Fibroblast of skin of left quadriceps (primary cell): ENCODE measurements around the gene CRB1.
"Not testable (repeated sequence)": the region's sequence is repeated elsewhere in the genome, so short reads cannot be mapped to it uniquely, and the experiment has no call there.

ENCODE experiments used
- DNase-seq, 2 experiments: peaks; one replicate each; pipeline ENCODE4 v3.0.0-alpha.2; 2013; ENCODE audit warnings: low read depth in 2 of 2

The CRB1 gene

DNA sequence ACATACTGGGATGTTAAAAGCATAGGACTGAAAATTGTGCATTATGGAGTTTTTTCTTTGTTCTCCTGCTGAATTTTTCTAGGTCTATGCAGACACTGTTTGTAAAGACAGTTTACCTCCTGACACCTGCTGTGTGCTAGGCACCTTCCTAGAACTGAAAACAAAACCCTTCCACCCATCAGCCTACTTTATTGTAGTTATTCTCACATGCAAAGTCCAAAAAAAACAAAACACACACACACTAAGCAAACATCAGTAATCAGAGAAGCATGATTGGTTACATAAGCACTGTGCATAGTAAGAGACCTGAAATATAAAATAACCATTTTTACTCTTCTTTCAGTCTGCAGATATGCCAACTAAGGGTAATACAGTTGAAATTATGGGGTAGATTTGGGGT is 195.1 kb downstream of the CRB1 start:
- no peak for DNase-seq

DNA sequence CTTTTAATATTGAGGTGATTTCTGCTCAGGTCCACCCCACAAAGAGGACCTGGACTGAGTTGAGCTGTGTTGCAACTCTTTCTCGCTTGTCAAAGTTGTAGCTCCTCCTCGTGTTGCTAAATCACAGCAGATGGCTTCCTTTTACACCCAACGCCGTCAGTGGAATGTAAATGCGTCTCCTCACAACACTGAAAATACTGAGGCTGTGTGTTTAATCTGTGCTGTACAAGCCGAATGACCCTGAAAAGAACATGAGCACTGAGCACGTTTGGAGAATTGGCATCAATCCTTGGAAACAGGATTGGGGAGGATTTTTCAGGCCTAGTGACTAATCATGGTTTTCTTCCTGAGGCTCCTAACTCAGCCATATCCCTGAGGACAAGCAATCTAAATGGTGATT is 196.0 kb downstream of the CRB1 start:
- DNase-seq: peak; percentile 85 to 88

DNA sequence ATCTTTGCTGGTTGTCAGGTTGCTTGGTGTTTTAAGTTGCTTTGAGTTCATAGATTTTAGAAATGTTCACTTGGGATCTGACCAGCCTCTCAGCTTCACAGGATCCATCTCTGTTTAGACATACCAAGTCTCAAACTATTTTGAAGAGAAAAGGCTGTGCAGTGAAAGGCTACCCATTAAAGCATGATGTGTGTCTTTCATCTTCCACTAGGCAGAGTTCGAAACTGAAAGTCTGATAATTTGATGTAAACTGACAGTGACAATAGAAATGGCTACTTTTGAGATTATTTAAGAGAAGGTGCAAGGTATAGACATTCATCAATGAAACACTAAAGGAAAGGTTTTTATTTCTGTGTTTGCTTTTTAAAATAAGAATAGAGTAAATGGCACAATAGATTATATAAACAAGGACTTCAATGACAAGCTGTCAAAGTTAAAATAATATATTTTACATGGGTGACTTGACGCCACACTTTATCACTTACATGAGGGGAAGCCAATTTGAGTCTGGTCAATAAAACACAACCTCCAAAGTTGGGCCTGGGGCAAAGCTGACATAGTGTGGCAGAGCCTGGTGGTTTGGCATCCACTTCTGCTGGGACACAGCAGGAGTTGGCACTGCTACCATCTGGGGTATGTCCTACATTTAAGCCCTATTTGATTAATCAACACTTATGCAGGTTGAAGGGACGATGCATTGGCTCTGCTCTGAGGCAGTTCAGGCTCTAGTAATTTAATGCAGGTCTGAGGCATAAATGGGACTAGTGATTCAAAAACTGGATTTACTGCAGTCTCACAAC is 197.7 kb downstream of the CRB1 start:
- no peak for DNase-seq

DNA sequence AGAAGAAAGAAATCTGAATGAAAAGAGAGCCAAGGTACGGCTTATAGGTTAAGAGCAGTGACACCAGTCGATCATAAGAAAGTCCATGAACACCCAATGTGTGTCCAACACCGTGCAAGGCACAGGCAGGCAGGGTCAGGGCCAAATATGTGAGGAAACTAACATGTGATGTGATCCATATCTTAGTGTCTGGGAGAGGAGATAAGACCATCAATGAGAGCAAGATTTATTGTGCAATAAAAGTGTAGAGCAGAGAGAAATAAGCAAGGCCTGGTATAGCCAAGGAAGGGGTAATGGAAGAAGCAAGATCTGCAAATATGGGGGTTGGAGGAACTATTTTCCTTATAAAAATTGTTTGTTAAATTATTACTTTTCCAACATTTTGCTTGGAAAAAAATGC is 198.8 kb downstream of the CRB1 start:
- DNase-seq: no peak

DNA sequence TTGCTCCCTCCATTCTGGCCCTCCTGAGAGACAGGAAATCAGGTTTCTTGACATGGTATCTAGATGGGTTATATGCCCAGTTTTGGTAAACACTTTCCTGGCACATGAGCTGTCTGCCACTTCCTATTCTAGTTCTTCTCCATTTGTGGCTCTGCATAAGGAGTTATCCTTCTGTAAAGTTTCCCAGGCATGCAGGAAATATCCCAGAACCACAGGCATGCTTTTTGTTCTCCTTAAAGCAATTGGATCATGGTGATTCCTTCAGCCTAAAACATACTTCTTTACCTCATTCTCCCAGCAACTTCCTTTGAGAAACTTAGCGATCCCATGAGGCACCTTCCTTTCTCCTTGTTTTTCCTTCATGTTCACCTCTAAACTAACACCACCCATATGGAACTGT is 199.8 kb downstream of the CRB1 start:
- DNase-seq: peak; percentile 48 to 62

DNA sequence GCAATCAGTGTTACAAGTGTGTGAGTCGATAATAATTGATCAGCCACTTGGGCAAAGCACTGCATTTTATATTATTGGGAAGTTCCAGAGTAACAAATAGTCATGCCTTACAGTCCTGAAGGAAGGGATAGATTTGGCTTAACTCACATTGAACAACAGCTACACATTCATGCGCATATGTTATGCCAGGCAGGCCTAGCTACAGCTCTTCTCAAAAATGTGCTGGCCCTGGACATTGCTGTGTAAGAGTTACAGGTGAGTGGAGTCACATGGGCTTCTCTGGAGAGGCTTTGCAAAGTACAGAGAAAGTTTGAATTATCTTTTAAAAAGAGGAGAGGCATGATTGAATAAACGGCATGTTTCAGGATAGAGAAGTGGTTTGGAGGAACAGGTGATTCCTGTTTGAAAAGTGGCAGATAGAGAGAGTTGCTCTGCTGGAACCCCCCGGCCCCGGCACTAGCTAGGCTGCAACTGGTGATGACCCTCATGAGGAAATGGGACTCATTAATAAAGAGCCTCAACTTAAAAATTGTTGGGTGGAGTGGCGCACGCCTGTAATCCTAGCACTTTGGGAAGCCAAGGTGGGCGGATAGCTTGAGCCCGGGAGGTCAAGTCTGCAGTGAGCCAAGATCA is 200.6 kb downstream of the CRB1 start:
- DNase-seq: no peak

DNA sequence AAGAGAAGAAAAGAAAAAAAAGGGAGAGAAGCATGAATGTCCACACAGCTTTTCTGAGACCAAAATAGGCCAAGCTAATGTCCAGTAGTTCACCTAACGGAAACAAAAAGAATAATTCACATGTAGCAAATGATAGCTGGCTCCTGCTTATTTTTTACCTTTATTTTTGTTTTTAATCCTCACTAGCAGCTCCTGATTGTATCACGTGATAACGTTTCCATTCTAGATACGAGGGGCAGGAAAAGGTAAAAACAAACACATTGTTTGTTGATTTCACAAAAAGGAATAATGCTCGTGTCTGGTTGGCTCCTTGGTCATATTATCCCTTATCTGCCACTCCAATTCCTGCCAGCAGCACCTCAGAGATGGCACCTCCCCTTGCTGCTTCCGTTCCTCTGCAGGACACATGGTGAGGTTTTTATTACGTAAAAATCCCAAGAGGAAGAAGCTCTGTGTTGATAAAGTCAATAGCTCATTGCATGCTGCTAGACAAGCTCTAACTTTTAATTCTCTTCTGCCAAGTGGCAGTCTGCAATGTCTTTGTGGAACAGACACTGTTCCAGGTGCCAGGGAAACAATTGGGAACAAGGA is 201.7 kb downstream of the CRB1 start:
- no peak for DNase-seq

DNA sequence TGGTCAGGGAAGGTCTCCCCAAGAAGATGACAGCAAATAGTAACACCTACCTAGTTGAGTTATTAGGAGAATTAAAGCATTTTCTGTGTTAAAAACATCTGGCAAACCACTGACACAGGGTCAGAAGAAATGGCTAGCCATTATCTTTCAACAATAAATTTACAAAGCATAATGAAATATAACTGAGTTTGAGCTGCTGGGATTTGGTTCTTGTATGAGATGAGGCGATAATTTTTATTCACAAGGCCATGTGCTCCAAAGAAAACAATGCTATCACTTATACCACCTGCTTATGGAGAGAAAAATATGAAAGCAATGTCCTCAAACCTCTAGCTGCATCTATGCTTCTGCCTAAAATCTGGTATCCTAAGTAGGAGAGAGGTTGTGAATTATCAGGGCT is 202.3 kb downstream of the CRB1 start:
- no peak for DNase-seq

DNA sequence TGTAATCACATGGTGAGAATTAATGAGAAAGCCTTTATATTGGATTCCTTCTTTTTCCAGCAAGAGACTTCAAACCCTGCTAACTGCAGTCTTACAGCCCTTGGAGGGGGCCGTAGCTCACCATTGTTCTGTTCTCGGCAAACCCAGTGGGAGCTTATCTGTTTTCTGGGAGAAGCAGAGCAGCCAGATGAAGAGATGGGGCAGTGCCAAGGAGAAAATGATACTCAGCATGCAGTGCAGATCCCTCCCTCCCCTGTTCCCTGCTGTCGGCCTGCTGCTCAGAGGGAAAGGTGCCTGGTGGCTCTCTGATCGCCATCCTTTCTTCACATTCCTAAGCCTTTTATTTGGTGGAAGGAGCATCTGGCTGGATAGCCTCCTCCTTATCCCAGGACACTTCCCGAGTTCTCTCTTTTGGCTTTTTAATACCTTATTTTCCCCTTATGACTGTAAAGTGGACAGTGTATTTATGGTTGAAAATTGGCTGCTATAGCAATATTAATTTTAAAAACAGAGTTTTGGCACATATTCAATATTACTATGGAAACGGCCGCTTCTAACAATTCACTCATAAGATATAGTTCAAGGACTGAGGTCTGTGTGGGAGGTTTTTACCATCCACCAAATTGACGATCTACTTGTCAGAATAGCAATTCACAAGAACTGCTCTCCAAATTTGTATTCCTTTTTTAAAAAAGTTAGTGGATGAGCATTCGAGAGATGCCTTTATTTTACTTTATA is 203.4 kb downstream of the CRB1 start:
- no peak for DNase-seq

DNA sequence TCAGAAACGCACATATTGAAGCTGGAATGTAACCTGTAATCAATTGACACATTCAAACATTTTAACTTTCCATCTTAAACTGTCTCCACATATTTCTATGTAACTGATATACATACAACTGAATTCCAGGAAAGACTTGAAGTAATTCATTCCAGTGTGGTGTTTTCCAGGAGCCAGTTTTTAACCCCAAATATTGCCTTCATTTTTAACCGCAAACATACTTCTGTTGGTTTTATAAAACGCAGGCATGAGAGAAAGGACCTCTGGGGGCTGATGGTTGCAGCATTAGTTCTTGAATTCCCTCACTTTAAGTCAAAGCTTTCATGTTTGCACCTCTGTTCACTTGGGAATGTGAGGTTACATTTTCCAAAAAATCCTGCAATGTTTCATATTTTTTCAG is 204.1 kb downstream of the CRB1 start:
- DNase-seq: peak; percentile 20 to 28

DNA sequence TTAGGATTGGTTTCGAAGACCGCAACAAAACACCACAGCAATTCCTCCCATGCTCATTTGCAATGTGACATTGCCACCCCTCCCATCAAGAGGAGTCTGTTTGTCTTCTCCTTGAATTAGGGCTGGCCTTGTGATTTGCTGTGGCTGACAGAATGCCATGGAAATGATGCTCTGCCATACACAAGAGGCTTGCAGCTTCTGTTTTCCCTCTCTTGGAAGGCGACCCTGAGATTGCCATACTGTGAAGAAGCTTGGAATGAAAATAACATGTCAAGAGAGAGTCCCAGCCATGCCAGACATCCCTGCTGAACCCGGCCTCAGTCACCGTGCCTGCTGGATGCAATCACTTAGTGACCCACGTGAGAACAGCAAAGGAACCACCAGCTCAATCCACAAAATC is 212.4 kb downstream of the CRB1 start:
- no peak for DNase-seq

DNA sequence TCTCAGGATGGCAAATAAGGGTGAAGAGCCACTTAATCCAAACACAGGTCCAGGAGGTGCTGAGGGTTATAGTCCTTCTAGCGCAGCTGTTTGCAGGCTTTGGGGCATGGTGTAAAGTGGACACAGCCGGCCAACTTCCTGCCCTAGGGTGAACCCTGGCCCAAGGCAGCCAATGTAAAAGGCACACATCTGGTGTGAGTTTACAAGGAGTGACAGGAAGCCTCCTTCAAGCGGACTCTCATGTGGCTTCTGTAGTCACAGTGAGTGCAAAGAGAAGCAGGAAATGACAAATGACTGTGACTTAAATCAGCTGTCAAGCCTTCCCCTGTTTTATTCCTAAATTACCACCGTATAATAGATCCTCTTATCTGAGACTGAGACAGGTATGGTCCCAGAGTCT is 213.0 kb downstream of the CRB1 start:
- DNase-seq: no peak

DNA sequence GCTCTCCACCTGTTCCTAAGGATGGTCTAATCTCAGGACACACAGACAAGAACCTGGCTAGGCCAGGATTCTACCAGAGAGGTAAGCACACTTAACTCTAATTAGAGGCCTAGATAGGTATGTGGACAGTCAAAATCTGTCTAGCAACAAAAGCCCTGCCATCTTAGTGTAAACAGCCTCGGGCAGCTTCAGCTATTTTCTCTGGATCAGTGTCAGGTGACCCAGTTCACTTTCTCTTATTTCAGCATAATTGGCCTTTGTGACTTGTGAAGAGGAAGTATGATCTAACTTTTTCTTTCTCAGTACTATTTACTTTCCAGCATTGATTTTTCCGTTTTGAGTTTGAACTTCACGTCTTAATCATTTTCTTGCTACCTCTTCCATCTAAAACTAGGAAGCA is 217.7 kb downstream of the CRB1 start:
- DNase-seq: no peak

DNA sequence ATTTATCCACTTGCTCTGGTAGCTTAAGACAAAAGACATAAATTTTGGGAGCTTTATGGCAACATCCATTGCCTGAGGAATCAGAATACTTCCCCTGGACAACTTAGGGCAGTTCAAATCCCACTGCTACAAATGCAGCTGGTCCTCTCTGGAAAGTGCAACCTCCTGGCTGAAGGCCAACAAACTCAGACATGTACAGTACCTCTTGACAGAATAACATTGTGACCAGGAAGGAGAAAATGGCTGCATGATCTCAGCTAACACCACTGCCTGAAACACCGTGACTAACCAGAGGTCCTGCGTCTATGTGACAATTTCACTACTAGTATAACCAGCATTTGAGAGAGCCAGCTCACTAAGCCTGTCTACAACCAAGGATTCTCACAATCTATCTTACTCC is 218.9 kb downstream of the CRB1 start:
- no peak for DNase-seq

DNA sequence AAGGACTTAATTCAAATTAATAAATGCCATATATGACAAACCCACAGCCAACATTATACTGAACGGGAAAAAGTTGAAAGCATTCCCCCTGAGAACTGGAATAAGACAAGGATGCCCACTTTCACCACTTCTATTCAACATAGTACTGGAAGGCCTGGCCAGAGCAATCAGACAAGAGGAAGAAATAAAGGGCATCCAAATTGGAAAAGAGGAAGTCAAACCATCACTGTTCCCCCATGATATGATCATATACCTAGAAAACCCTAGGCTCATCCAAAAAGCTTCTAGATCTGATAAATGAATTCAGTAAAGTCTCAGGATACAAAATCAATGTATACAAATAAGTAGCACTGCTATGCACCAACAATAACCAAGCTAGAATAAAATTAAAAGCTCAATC is 223.5 kb downstream of the CRB1 start:
- not testable (repeated sequence) for DNase-seq

DNA sequence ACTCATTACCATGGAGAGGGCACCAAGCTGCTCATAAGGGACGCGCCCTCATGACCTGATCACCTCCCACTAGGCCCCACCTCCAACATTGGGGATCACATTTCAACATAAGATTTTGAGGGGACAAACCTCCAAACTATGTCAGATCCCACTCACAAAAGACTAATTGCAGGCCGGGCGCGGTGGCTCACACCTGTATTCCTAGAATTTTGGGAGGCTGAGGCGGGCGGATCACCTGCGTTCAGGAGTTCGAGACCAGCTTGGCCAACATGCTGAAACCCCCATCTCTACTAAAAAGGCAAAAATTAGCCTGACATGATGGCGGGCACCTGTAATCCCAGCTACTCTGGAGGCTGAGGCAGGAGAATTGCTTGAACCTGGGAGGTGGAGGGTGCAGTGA is 228.7 kb downstream of the CRB1 start:
- DNase-seq: no peak

DNA sequence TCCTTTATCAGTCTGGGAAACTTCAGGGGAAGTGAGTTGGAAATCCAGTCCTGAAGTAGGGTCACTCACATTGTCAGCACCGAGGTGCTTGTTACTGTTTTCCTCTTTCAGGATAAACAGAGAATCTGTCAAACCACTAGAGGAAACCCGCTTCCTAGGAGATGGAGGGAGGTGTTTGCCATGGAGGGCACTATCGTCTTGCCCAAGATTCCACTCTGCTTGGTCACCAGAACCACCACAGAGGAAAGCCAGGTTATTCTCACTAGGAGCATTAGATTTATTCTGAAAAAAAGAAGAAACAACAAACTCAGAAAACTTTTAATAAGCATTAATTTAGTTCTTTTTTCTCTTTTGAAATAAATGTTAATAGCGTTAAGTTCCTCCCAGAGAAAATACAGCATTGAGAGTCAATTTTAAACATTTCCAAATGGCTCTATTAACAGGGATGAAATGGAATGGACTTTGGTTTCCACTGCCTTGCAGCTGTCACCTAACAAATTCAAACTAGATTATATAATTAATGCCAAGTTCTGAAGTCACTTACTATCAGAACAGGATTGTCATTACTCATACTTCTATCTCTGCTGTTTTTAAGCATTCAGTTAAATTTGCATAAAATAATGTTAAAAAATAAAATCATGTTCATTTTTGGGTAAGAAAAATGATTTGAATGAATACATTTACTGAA is 242.8 kb downstream of the CRB1 start:
- DNase-seq: no peak

DNA sequence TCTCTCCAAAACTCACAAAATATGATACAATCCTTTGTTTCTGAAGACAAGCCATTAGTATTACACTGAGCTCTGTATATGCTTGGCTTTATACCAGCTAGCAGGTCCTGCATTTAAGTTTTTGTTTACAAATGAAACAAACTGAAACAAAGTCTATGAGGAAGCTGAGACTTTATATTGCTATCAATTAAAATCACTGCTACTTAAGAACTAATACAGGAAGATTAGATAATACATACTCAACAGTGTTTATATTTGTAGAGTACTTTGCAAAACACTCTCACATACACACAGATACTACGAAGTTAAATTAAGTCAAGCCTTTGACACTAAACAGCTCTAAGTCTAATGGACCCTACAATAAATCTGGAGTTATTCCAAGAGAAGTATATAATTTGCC is 247.4 kb downstream of the CRB1 start:
- no peak for DNase-seq

DNA sequence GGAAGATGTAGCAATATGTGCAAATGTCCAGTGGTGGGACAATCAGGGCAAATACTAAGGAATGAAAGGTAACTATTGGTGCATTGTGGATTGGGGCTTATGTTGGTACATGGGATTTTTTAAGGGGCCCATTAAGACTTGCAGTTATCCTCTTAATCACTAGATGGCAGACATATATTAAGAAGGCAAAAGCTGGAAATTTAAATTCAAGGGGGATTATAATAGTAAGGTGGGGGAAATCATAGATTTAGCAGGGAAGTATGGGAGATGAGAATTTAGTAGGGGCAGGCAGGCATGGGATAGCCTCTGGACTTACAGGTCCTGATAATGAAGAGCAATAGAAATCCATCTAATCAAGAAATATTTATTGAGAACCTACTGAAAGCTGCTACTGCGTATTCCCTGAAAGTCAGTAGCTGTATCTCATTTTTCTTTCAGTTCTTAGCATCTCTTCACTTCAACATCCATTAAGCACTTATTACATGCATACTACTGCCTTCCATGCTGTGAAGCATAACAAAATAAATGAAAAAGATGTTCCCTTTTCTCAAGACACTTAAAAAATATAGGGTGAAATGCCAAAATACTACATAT is 251.8 kb downstream of the CRB1 start:
- DNase-seq: no peak

DNA sequence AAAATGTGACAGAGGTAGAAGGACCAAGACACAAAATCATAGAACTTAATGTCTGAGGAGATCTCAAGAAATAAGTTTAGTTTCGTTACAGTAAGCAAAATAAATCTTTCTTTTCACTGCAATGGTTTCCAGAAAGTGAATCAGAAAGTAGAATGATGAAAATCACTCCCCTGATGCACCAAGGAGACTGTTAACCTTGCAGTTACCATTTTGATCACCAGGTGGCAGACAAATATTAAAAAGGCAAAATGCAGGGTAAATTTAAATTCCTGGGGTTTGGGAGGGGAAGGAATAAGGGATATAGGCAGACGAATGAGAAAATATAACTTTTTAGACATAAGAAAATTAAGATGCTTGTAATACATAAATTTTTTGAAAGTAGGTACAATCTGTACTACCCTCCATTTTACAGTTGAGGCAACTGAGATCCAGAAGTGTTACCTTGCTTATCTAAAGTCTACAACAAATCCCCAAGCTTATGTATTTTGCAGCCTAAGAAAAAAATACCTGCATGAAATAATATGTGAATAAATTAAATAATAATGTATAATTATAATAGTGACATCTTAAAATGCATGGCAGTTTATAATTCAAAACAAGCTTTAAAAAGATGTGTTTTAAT is 253.2 kb downstream of the CRB1 start:
- peak; percentile 26 to 32 for DNase-seq

DNA sequence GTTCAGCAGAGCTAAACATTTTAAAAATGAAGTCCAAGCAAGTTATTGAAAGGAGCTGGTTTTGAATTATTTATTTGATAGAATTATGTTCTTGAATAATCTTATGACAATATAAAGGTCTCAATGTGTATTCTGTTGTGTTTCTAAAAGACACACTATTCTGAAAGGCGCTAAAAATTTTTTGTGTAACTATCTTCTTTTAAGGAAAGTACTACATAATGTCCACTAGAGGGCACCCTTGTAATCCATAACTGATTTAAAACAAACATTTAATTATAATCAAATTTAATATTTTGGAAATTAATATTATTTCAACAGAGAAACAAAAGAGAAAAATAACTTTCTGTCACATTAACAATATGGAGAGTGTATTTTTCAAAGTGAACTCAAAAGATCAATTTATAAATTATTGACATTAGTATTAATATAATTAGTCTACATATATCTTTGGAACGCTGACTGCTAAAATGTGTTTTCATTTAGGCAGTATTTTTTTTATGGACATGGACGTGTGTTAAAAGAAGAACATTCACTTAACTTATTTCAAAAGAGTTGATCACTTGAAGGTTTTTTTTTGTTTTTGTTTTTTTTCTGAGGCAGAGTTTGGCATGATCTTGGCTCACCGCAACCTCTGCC is 258.8 kb downstream of the CRB1 start:
- no peak for DNase-seq
